Measurements from ENCODE around the gene TMEM222.

GRCh38 chr1:27285274-27285660 is 36.7 kb upstream of the TMEM222 start:
- TF ChIP-seq CTCF (IDR thresholded peaks at IDR 0.05) (no peak), POLR2A (IDR thresholded peaks at IDR 0.05) (no peak)
